ENCODE measurements around the gene BCAR1.
"Not testable (repeated sequence)": the region's sequence is repeated elsewhere in the genome, so short reads cannot be mapped to it uniquely, and the experiment has no call there.

Gene BCAR1

DNA sequence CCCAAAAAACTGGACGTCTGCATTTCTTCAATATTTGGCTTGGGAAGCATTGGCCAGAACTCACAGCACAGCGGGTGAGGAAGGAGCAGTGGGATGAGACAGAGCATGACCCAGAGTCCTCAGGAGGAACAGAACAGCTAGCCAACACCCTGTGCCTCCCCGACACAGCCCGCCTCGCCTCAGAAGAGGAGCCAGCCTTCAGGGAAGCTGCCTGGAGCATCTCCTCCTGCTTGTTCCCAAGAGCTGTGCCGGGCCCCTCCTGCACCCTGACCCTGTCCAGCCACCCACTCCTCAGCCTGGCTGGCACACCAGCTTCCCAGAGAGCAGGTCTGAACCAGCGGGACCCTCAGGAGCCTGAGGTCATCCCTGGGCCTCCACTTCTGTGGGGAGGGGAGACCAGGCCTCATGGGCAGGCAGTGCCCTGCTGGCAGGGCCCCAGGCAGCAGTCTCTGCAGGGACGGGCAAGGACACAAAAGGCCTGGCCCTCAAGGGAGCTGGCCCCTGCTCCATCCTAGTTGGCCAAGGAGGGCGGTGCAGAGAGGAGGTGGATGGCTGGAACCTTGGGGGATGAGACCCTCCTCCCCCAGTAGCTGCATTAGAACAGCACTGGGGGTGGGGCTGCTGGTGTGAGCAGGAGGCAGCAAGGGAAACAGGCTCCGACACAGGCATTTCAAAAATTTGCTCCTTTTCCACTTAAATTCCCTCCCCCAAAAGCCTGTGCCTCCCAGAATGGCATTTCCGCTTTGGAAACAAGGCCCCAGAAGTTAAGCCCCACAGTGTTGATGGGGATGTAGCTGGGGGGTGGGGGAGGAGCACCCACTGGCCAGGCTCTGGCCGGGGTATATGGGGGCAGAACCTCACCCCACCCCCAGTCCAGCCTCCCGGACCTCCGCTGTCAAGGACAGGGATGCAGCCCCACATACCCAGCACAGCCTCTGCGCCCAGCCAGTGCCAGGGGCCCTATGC is 1.8 kb upstream of the BCAR1 start:
- no peak for DNase-seq (ENCODE audit: low read depth)

DNA sequence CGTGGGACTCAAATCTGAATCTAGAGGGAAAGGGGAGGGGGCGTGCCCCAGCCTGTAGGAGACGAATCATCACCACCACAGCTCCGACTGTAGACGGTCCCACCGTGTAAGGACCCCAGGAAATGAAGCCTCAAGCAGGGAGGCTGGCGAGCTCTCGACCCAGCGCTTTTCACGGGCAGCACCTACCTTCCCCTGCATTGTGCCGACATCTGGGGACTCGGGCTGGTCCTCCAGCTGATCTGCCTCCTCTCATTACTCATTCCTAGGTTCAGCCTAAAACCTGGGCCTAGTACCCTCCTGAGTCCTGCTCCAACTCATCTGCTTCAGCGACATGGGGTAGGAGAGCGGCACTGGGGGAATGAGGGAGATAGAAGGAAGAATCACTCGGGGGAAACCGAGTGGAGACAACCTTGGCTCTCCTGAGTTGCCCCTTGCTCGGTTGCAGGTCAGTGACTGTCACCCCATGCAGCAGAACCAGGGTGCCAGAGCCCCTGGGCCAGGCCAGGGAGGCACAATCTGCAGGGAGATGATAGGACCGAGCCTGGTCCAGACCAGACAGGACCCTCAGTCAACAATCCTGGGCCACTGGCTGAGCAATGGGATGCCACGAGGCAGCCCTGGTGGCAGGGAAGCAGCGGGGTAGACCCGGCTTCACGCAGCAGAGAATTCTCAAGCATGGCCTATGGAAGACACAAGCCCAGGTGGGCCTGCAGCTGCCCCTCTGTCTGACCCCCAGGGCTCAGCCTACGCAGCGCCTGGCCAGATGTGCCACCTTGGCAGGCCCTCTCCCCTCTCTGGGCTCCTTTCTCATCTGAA is 833 bp upstream of the BCAR1 start:
- DNase-seq (ENCODE audit: low read depth) = no peak

DNA sequence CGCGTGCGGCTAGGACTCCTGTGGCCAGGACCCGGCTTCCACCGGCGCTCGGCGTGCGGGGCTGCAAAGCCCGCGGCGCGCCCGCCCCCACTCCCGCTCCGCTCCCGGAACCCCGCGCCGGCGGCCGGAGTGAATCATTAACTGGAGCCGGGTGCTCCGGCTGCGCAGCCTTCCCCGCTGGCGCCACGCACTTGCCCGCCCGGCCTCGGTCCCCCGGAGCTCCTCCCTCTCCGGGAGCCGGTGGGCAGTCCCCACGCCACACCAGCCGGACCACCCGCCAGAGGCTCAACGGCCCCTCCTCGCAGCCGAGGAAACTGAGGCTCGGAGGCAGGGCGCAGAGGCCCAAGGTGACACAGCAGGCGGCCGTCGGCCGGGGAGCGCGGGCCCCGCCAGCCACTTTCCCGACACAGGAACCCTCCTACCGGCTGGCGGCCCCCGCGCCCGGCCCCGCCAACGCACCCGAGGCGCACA is 580 bp downstream of the BCAR1 start:
- no peak for DNase-seq (ENCODE audit: low read depth)

DNA sequence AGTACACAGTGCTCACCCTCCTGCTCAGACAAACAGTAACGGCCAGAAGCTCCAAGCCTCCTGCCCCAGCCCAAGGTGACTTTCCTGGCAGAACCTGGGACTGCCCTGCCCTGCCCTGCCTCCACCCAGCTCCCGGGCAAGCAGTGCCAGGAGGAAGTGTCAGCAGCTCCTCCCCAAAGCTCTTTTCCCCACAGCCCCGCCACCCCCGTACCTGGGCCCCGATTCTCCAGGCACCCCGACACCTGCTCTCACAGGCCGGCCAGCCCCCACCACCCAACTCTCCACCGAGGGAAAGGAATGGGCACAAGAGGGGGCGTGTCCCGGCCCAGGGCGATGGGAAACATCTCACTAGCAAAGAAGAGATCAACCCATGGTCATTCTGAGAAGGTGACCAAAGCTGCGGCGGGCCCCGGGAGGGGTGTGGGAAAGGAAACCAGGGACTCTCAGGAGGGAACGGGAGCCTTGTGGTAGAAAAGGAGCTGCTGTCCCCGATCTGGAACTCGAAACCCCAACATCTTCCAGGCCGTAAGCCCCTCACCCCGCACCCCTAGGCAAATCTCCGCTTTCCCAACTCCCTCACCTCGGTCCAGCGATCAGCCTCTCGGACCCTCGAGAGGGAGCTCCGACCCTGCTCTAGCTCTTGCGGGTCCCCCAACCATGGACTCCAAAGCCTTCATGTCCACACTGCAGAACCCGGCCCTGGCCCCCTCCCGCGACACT is 1.2 kb downstream of the BCAR1 start:
- DNase-seq (ENCODE audit: low read depth) = no peak

DNA sequence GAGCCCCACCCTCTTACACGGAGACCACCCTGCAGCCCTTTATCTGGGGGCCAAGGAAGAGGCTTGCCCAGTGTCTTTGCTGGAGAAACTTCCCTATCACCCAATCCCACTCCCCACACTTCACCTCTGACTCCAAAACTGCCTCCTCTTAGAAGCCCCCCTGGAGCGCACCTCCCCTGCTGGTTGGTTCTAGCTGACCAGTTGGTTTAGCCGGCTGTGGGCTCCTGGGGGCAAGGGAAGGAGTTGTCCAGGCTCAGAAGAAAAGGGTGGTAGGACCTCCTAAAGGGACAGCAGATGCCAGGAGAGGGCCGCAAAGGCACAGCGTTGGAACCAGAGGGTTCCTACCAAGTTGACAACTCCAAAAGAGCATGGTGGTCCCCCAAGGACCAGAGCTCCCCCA is 2.0 kb downstream of the BCAR1 start:
- no peak for DNase-seq (ENCODE audit: low read depth)

GRCh38 chr16:75248536-75249380 is 2.7 kb downstream of the BCAR1 start:
- DNase-seq (ENCODE audit: low read depth) = no peak

DNA sequence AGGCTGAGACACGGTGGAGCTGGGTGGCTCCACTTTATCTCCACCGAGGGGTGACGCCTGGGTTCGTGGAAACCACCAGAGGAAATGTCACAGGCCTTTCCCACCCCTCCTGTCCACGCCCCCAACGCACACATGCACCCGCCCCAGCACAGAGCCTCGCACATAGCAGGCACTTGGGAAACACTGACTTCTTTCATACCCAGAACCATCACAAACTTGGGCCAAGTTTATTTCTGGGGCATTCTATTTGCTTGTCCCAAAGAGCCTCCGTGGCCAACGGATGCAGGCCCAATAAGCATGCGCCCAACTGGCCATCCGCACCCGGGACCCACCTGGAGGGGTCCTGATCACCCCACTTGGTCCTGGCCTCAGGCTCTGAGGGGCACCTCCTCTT is 3.3 kb downstream of the BCAR1 start:
- no peak for DNase-seq (ENCODE audit: low read depth)

DNA sequence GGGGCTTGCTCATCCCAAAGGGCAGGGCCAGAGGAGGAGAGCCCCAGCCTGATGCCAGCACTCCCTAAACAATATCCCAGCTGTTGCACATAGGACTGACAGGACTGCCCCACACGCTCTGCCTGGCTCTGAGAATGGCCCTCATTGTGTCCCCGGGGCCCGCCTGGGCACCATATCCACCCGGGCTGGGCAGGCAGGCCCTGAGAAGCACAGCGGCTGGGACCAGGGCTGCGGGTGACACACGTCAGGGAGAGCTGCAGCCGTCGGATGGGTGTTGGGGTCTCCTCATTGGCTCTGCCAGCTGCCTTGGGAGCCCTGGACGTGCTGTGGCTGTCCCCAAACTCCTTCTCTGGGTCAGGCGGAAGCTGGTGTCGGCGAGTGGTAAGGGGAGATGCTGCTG is 4.2 kb downstream of the BCAR1 start:
- no peak for DNase-seq (ENCODE audit: low read depth)

DNA sequence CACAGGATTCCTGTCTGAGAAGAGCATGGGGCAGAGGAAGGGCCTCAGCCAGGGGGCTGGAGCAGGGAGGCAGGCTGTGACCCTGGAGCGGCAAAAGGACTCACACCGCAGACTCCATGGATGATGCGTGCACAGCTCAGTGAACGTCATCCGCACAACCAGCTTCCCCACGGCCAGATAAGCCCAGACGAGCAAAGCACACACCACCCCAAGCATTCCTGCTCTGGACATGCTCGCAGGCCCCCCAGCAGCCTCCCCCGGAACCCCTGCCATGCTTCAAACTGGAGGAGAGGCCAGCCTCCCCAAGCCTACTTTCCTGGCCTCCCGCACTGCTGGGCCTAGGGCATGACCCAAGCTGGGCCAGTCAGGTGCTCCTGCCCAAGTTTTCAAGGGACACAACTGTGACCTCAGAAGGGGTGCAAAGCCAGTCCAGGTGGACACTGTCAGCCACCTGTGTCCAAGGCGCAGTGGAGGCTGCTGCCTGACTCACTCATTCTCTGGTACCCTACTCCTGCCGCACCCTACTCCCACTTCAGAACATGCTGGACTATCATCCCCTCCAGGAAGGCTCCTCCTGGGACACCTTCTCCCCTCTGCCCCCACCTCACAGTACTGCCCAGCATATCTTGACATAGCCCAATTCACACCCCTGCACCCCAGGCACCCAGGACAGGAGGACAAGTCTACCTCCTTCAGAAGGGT is 4.8 kb downstream of the BCAR1 start:
- DNase-seq (ENCODE audit: low read depth) = no peak

DNA sequence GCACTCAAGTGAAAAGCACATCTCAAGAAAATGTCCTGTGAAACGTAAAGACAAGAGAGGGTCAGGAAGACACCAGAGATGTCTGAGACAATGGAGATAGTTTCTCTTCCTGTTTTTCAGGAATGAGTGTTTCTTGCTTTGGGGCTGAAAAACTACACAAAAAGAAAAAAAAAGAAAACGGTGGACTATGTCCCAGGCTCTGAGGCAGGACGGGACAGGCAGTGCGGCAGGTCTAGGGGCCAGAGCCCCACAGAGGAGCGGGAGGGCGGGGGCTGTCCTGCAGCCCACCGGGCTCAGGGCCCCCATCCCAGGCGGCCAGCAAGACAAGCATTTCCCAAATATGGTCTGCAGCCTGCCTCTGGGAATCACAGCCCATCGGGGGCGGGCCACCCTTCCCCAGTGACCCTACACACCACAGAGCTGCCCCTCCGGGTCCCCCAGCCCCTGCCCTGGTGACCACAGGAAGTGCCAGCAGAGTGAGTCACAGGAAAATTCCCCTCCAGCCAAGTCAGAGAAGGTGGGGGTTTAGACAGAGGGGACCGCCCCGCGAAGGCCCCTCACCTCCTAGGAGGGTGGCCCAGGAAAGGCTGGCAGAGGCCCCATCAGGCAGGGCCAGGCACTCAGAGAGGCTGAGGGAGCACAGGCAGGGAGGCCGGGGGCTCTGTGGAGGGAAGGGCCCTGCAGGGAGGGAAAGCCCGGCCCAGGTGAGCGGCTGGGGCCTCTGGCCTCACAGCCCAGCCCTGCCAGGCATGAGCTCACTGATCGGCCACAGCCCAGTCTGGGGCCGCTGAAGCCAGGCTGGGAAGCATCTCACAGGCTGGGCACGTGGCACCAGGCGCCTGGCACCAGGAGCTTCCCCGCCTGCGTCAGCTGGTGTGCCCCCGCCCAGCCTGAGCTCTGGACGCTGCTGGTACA is 6.3 kb downstream of the BCAR1 start:
- no peak for DNase-seq (ENCODE audit: low read depth)

DNA sequence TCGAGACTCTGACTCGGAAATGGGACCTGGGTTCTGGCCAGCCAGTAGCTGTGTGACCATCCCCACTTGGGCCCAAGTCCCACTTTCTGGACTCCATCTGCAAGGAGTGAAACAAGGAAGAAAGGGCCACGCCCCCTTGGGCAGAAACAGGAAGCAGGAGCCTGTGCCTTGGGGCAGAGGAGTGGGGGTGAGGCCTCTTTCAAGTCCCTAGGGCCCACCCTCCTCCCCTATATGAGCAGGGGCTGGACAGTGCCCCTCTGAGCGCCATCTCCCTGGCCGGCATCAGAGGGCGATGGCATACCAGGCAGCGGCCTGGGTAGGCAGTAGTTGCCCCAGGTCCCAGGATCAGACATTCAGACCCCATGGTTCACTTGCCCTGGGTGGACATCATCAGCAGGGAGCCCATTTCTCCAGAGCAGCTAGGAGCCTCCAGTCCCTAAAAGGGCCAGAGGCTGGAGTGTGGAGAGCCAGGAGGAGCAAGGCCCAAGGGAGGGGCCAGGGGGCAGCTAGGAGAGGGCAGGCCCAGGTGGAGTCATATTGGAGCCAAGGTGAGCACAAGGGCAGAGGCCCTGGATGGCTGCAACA is 7.1 kb downstream of the BCAR1 start:
- no peak for DNase-seq (ENCODE audit: low read depth)

GRCh38 chr16:75243667-75244224 is 7.7 kb downstream of the BCAR1 start:
- DNase-seq (ENCODE audit: low read depth) = no peak

DNA sequence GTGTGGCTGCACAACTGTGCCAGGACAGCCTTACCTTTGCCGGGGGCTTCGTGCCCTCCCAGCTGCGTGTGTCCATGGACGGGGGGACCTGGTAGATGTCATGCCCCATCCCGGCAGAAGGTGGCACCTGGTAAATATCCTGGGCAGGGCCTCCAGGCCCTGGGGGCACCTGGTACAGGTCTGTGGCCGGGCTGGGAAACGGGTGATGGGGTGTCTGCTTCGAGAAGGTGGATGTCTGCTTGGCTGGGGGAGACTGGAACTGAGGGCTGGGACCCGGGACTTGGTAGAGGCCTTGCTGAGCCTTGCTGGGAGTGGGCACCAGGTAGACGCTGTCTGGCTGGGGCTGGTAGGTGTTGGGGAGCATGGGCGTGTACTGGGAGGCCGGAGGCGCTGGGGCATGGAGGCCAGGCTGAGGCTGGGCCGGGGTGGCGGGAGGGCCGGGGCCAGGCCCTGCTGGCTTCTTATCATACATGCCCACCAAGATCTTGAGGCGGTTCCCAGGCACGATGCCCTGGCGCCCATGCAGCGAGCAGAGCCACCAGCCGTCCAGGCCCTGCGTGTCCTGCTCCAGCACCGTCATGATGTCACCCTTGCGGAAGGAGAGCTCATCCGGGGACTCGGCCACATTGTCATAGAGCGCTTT is 8.9 kb downstream of the BCAR1 start:
- DNase-seq (ENCODE audit: low read depth) = not testable (repeated sequence)

- no peak for DNase-seq (ENCODE audit: low read depth)
Measured at GRCh38 chr16:75241955-75242354, 9.5 kb downstream of the BCAR1 start.

DNA sequence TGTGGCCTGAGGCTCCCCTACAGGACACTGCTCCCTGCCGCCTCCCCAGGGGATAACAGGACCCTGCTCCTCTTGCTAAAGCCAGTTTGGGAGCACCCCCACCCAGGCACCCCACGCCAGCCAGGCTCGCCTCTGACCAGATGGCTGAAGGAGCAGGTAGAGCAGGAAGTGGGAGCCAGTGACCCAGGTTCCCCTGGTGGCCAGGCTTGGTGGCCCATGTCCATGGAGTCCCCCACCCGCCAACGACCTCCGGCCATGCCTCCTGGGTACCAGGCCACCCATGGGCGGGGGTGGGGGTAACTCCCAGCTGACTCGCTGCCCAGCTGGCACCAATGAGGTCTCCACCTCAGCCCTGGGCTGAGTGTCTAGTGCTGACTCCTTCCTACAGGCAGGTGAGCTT is 10.0 kb downstream of the BCAR1 start:
- no peak for DNase-seq (ENCODE audit: low read depth)

DNA sequence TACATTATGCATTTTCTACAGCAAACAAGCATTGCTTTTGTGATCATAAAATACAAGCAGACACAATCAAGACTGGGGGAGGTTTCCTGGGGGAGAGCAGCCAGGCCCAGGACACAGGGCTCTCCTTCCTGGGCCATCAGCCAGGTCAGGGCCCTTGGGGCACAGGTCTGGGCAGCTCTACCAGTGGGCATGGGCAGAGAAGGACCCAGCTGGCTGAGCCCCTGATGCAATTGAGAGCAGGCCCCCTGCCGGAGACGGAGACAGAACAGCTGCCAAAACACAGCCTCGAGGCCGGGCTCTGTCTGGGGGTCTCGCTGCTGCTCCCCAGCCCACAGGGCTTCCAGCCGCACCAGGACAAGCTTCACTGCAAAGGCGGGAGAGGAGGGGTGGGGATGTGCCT is 10.8 kb downstream of the BCAR1 start:
- DNase-seq (ENCODE audit: low read depth) = not testable (repeated sequence)

DNA sequence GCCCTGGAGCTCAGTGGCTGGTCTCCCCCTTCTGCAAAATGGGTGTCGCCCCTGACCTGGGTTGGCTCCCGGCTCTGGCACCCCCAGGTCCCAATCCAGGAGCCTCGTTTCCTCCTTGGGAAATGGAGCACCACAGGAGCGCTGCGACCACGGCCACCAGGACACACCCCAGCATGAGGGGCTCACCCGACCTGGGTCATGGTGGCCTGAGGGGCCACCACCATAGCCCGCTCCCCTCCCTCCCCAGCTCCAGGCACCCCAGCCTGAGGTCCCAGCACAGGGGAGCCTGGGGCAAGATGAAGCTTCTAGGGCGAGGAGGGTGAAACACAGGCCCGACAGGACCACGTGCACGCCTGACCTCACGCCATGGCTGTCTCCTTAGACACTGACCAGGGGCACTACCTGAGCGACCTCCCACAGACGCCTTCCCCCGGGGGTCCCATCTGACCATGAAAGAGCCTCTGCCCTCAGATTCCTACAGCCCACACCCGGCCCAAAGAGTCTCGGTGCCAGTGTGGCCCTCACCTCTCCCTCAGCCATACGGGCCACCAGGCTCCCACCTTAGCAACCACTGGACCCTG is 11.8 kb downstream of the BCAR1 start:
- DNase-seq (ENCODE audit: low read depth) = no peak
